Measurements from ENCODE around the gene TBC1D1. TPM values are rescaled to one million over a fixed set of nuclear protein-coding genes. Genes with fewer than 3 reads are reported as not detected.

Gene TBC1D1
- total RNA-seq, 1 donor: 101 TPM

GRCh38 chr4:38184404-38184803 lies 293.5 kb downstream of the TBC1D1 start:
- peak; percentile 30 for TF ChIP-seq CTCF (IDR thresholded peaks at IDR 0.05; ENCODE audit: insufficient read depth, low read depth, low read length)
- no peak overlapping the region for H3K4me3 ChIP-seq (ENCODE audit: low read depth, low read length)
- DNase-seq (ENCODE audit: low read depth): no peak

- no peak for DNase-seq (ENCODE audit: low read depth)
- TF ChIP-seq CTCF (IDR thresholded peaks at IDR 0.05; ENCODE audit: insufficient read depth, low read depth, low read length): no peak
- H3K4me3 ChIP-seq (ENCODE audit: low read depth, low read length): no peak overlapping the region
Measured at GRCh38 chr4:38185406-38186144, 294.7 kb downstream of the TBC1D1 start.

DNA sequence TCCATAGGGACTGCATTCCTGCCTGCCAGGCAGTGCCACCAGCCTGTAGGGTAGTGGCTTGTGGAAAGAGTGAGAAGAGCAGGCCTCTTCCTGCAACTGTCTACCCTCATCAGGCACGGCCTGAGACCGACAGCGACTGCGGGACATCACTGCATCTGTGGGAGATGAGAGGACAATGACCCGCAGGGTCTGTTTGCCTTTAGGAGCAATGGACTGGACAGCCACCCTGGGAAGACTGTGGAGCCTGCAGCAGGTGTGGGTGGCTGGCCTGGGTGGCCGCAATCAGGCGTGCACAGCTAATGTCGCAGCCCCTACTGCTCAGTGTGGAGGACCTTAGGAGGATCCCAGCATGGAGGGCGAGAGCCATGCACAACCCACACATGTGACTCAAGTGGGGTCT lies 297.3 kb downstream of the TBC1D1 start:
- H3K4me3 ChIP-seq (ENCODE audit: low read depth, low read length): no peak overlapping the region
- no peak for TF ChIP-seq CTCF (IDR thresholded peaks at IDR 0.05; ENCODE audit: insufficient read depth, low read depth, low read length)
- no peak for DNase-seq (ENCODE audit: low read depth)

DNA sequence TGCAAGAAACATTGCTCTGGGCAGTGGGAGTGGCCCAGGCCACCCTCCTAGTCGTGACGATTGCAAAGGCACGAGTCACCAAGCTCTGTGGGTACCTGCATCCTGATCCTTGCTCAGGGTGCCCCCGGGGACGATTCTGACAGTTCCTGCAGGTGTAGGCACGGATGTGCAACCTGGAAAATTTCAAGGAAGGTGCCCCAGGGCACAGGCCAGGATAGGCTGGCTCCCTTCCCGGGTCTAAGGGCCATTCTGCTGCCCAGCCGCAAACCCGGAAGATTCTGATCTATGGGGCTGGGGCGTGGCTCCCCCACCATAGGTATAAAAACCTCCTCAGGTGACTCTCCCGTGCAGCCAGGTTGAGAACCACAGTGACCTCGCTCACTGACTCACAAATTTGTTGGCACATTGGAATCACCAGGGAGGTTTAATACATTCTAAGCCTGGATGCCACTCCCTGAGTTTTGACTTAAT lies 297.8 kb downstream of the TBC1D1 start:
- no peak for TF ChIP-seq CTCF (IDR thresholded peaks at IDR 0.05; ENCODE audit: insufficient read depth, low read depth, low read length)
- DNase-seq (ENCODE audit: low read depth): no peak
- H3K4me3 ChIP-seq (ENCODE audit: low read depth, low read length): no peak overlapping the region

Other genes starting within 250 kb of the TBC1D1 start
- gene RELL1, start 204.7 kb upstream of the TBC1D1 start, total RNA-seq: 66.5 and 90.8 TPM in 2 replicates
- 25.9 and 28.7 TPM in 2 replicates for gene PGM2, start 64.4 kb upstream of the TBC1D1 start, total RNA-seq
- gene PTTG2, start 69.3 kb downstream of the TBC1D1 start, total RNA-seq: 0.43 and 0.64 TPM in 2 replicates